Measurements from ENCODE around the gene SHTN1.

DNA sequence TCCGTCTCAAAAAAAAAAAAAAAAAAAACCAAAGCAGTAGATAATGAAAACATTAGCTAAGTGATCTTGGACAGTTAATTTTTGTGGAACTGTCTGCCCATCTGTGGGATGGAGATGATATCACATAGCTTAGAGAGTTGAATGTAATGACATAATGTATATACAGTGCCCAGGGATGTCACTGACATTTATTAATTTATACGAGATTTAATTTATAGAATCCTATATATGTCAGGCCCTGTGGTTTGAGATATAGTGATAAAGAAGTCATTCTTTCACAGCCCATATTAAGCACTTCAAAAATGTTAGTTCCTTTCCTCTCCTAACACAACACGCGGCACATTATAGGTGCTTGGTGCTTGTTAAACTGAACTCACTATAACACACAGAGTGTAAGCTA lies 151.7 kb downstream of the SHTN1 start:
- TF ChIP-seq EZH2 (IDR thresholded peaks at IDR 0.05; ENCODE audit: low read depth, unreplicated experiment) (no peak), CTCF (conservative IDR thresholded peaks at IDR 0.05; ENCODE audit: low read depth in 2 of 2) (no peak), CREB1 (CRISPR knock-in tag; IDR thresholded peaks at IDR 0.05; ENCODE audit: low read depth) (no peak), REST (IDR thresholded peaks at IDR 0.05; ENCODE audit: unreplicated experiment) (no peak), ETS1 (IDR thresholded peaks at IDR 0.05) (no peak), POLR2AphosphoS5 (IDR thresholded peaks at IDR 0.05; ENCODE audit: low read depth) (no peak), ZNF331 (CRISPR knock-in tag; IDR thresholded peaks at IDR 0.05; ENCODE audit: low read depth) (no peak)
